Activated CD4-positive, alpha-beta T cell treated with anti-CD3 and anti-CD28 coated beads, Interleukin-2, amount 10 ng/mL, durations not matched to agents 24 days and 14 days (primary cell): ENCODE results near the gene STARD13. TPM values are rescaled to one million over a fixed set of nuclear protein-coding genes. Genes with fewer than 3 reads are reported as not detected.

Experiments used
- DNase-seq: peaks from one replicate; pipeline ENCODE4 v3.0.0; 2022
- H3K27ac Mint-ChIP-seq: one replicate; pipeline ENCODE4 v1.8.0; 2022; ENCODE audit warnings: mild to moderate bottlenecking, mixed read lengths
- H3K27me3 Mint-ChIP-seq: one replicate; pipeline ENCODE4 v1.8.0; 2022; ENCODE audit warnings: mixed read lengths
- H3K36me3 Mint-ChIP-seq: one replicate; pipeline ENCODE4 v1.8.0; 2022; ENCODE audit warnings: low read depth, mild to moderate bottlenecking, mixed read lengths
- H3K4me1 Mint-ChIP-seq: one replicate; pipeline ENCODE4 v1.8.0; 2021; ENCODE audit warnings: mixed read lengths
- H3K4me3 Mint-ChIP-seq: one replicate; pipeline ENCODE4 v1.8.0; 2022; ENCODE audit warnings: mild to moderate bottlenecking, moderate library complexity, mixed read lengths
- H3K9me3 Mint-ChIP-seq: one replicate; pipeline ENCODE4 v1.8.0; 2021; ENCODE audit warnings: mixed read lengths
- intact Hi-C: fragments of 100-400 bp; cut with micrococcal nuclease; formaldehyde crosslinking; loops from one replicate; pipeline ENCODE4 v1.15.1; 2023
- total RNA-seq: library from RNA; stranded (reverse); gene quantifications from 2 replicates; pipeline ENCODE4 v1.2.3, GENCODE V29; 2022

STARD13 gene
- total RNA-seq: 7.7 and 8.2 TPM in 2 replicates

GRCh38 chr13:33285420-33286124 is at the start of gene STARD13:
STARD13 (minus strand) TSS chr13:33285755; CDS start chr13:33285638, 117 bp downstream.
- intact Hi-C loops: no loop called here

GRCh38 chr13:33334831-33335230 is 49.3 kb upstream of the STARD13 start:
- intact Hi-C loops: no loop called here
- no peak for DNase-seq
- Mint-ChIP-seq H3K36me3 (no peaks in the 10 kb centered on the region), H3K4me1 (no peaks in the 10 kb centered on the region), H3K27ac (no peak overlapping the region), H3K4me3 (no peak overlapping the region), H3K27me3 (peaks cover 8% of the 10 kb centered on the region), H3K9me3 (peaks cover 3% of the 10 kb centered on the region)

More at GRCh38 chr13:33285420-33286124, at the start of gene STARD13:
- Mint-ChIP-seq H3K4me3 (peak within 1 kb of the TSS; percentile 89), H3K27me3 (peaks cover 49% of the 10 kb centered on the region), H3K4me1 (peaks cover 17% of the 10 kb centered on the region), H3K36me3 (no peaks in the 10 kb centered on the region), H3K27ac (peak within 1 kb of the TSS; percentile 55), H3K9me3 (peaks cover 5% of the 10 kb centered on the region)
- peak; percentile 64 for DNase-seq

GRCh38 chr13:33331962-33332361 is 46.4 kb upstream of the STARD13 start:
- Mint-ChIP-seq H3K4me1 (no peaks in the 10 kb centered on the region), H3K4me3 (no peak overlapping the region), H3K36me3 (no peaks in the 10 kb centered on the region), H3K9me3 (peaks cover 3% of the 10 kb centered on the region), H3K27ac (no peak overlapping the region), H3K27me3 (peaks cover 5% of the 10 kb centered on the region)
- no peak for DNase-seq
- intact Hi-C loops: no loop called here

GRCh38 chr13:33330483-33330882 is 44.9 kb upstream of the STARD13 start:
- peaks cover 8% of the 10 kb centered on the region for H3K27me3 Mint-ChIP-seq
- intact Hi-C loops: no loop called here
- DNase-seq: no peak
- no peaks in the 10 kb centered on the region for H3K4me1 Mint-ChIP-seq
- H3K36me3 Mint-ChIP-seq: no peaks in the 10 kb centered on the region
- peaks cover 3% of the 10 kb centered on the region for H3K9me3 Mint-ChIP-seq
- no peak overlapping the region for H3K27ac Mint-ChIP-seq
- no peak overlapping the region for H3K4me3 Mint-ChIP-seq

GRCh38 chr13:33328701-33329100 is 43.1 kb upstream of the STARD13 start:
- intact Hi-C loops: no loop called here
- H3K9me3 Mint-ChIP-seq: peaks cover 3% of the 10 kb centered on the region
- peaks cover 7% of the 10 kb centered on the region for H3K27me3 Mint-ChIP-seq
- no peaks in the 10 kb centered on the region for H3K4me1 Mint-ChIP-seq
- no peak for DNase-seq
- no peak overlapping the region for H3K4me3 Mint-ChIP-seq
- no peak overlapping the region for H3K27ac Mint-ChIP-seq
- H3K36me3 Mint-ChIP-seq: no peaks in the 10 kb centered on the region

- H3K9me3 Mint-ChIP-seq: no peaks in the 10 kb centered on the region
- no peak for DNase-seq
- no peaks in the 10 kb centered on the region for H3K4me1 Mint-ChIP-seq
- intact Hi-C loops: no loop called here
- H3K36me3 Mint-ChIP-seq: no peaks in the 10 kb centered on the region
- no peak overlapping the region for H3K4me3 Mint-ChIP-seq
- H3K27ac Mint-ChIP-seq: no peak overlapping the region
- peaks cover 2% of the 10 kb centered on the region for H3K27me3 Mint-ChIP-seq
These were observed 41.2 kb upstream of the STARD13 start for GRCh38 chr13:33326723-33327122.

- H3K36me3 Mint-ChIP-seq: no peaks in the 10 kb centered on the region
- peaks cover 2% of the 10 kb centered on the region for H3K27me3 Mint-ChIP-seq
- intact Hi-C loops: no loop called here
- no peak for DNase-seq
- no peak overlapping the region for H3K27ac Mint-ChIP-seq
- H3K4me1 Mint-ChIP-seq: no peaks in the 10 kb centered on the region
- no peaks in the 10 kb centered on the region for H3K9me3 Mint-ChIP-seq
- no peak overlapping the region for H3K4me3 Mint-ChIP-seq
These were observed 40.7 kb upstream of the STARD13 start for GRCh38 chr13:33326246-33326645.

GRCh38 chr13:33323801-33324510 is 38.4 kb upstream of the STARD13 start:
- DNase-seq: no peak
- Mint-ChIP-seq H3K27me3 (peaks cover 2% of the 10 kb centered on the region), H3K4me3 (no peak overlapping the region), H3K9me3 (no peaks in the 10 kb centered on the region), H3K4me1 (no peaks in the 10 kb centered on the region), H3K27ac (no peak overlapping the region), H3K36me3 (no peaks in the 10 kb centered on the region)
- intact Hi-C loops: no loop called here

GRCh38 chr13:33322965-33323668 is 37.6 kb upstream of the STARD13 start:
- no peak for DNase-seq
- intact Hi-C loops: no loop called here
- no peak overlapping the region for H3K4me3 Mint-ChIP-seq
- peaks cover 2% of the 10 kb centered on the region for H3K27me3 Mint-ChIP-seq
- no peaks in the 10 kb centered on the region for H3K9me3 Mint-ChIP-seq
- no peaks in the 10 kb centered on the region for H3K4me1 Mint-ChIP-seq
- H3K36me3 Mint-ChIP-seq: no peaks in the 10 kb centered on the region
- H3K27ac Mint-ChIP-seq: no peak overlapping the region

GRCh38 chr13:33322543-33322809 is 36.9 kb upstream of the STARD13 start:
- Mint-ChIP-seq H3K36me3 (no peaks in the 10 kb centered on the region), H3K27me3 (peaks cover 2% of the 10 kb centered on the region), H3K9me3 (no peaks in the 10 kb centered on the region), H3K4me1 (no peaks in the 10 kb centered on the region), H3K4me3 (no peak overlapping the region), H3K27ac (no peak overlapping the region)
- intact Hi-C loops: no loop called here
- no peak for DNase-seq

GRCh38 chr13:33321686-33322542 is 36.4 kb upstream of the STARD13 start:
- Mint-ChIP-seq H3K9me3 (peaks cover 4% of the 10 kb centered on the region), H3K4me1 (no peaks in the 10 kb centered on the region), H3K36me3 (no peaks in the 10 kb centered on the region), H3K27me3 (peaks cover 7% of the 10 kb centered on the region), H3K4me3 (no peak overlapping the region), H3K27ac (no peak overlapping the region)
- no peak for DNase-seq
- intact Hi-C loops: no loop called here

- DNase-seq: no peak
- H3K27ac Mint-ChIP-seq: no peak overlapping the region
- H3K27me3 Mint-ChIP-seq: peaks cover 8% of the 10 kb centered on the region
- no peaks in the 10 kb centered on the region for H3K4me1 Mint-ChIP-seq
- intact Hi-C loops: no loop called here
- peaks cover 4% of the 10 kb centered on the region for H3K9me3 Mint-ChIP-seq
- H3K4me3 Mint-ChIP-seq: no peak overlapping the region
- no peaks in the 10 kb centered on the region for H3K36me3 Mint-ChIP-seq
These were observed 34.3 kb upstream of the STARD13 start for GRCh38 chr13:33319859-33320258.

GRCh38 chr13:33318744-33319143 is 33.2 kb upstream of the STARD13 start:
- Mint-ChIP-seq H3K27me3 (peaks cover 8% of the 10 kb centered on the region), H3K4me1 (no peaks in the 10 kb centered on the region), H3K36me3 (no peaks in the 10 kb centered on the region), H3K9me3 (peaks cover 4% of the 10 kb centered on the region), H3K27ac (no peak overlapping the region), H3K4me3 (no peak overlapping the region)
- intact Hi-C loops: no loop called here
- no peak for DNase-seq
